MM.1S (cell line): ENCODE measurements around the gene FAM219A.

ENCODE experiments used
- DNase-seq: peaks from one replicate; pipeline ENCODE4 v3.0.0-alpha.2; 2015
- H2AFZ ChIP-seq: fragments of 300-600 bp; sonication (generic); 2 replicates; pipeline ENCODE4 v1.6.0; 2016; ENCODE audit warnings: antibody characterized with exemption, low read length
- H3F3A ChIP-seq: fragments of 300-600 bp; sonication (generic); 2 replicates; pipeline ENCODE4 v1.6.1; 2016; ENCODE audit warnings: mild to moderate bottlenecking, antibody characterized with exemption, low read length, moderate library complexity, mixed read lengths; ENCODE audit not compliant: insufficient read depth
- H3K27ac ChIP-seq: fragments of 300-600 bp; sonication (generic); 2 replicates; pipeline ENCODE4 v1.5.1; 2016; ENCODE audit warnings: mild to moderate bottlenecking, low read length
- H3K27me3 ChIP-seq: fragments of 300-600 bp; sonication (generic); replicated peaks from 2 replicates; pipeline ENCODE4 v1.6.0; 2016; ENCODE audit warnings: low read length; ENCODE audit not compliant: insufficient read depth
- H3K36me3 ChIP-seq: fragments of 300-600 bp; sonication (generic); replicated peaks from 2 replicates; pipeline ENCODE4 v1.6.1; 2016; ENCODE audit warnings: mild to moderate bottlenecking, low read length, mixed read lengths; ENCODE audit not compliant: insufficient read depth
- H3K4me1 ChIP-seq: fragments of 300-600 bp; sonication (generic); 2 replicates; pipeline ENCODE4 v1.6.1; 2016; ENCODE audit warnings: low read length, mixed read lengths
- H3K4me2 ChIP-seq: fragments of 300-600 bp; sonication (generic); 2 replicates; pipeline ENCODE4 v1.6.0; 2016; ENCODE audit warnings: low read depth, low read length
- H3K4me3 ChIP-seq: fragments of 300-600 bp; sonication (generic); 2 replicates; pipeline ENCODE4 v1.5.1; 2016; ENCODE audit warnings: low read length, mixed read lengths
- H3K79me2 ChIP-seq: fragments of 300-600 bp; sonication (generic); 2 replicates; pipeline ENCODE4 v1.6.1; 2016; ENCODE audit warnings: mixed run types, low read length, mixed read lengths
- H3K9ac ChIP-seq: fragments of 300-600 bp; sonication (generic); 2 replicates; pipeline ENCODE4 v1.6.1; 2016; ENCODE audit warnings: low read length, mixed read lengths
- H3K9me2 ChIP-seq: fragments of 300-600 bp; sonication (generic); replicated peaks from 2 replicates; pipeline ENCODE4 v1.6.1; 2016; ENCODE audit warnings: mild to moderate bottlenecking, low read length, mixed read lengths; ENCODE audit not compliant: insufficient read depth
- H3K9me3 ChIP-seq: fragments of 300-600 bp; sonication (generic); replicated peaks from 2 replicates; pipeline ENCODE4 v1.6.1; 2016; ENCODE audit warnings: mild to moderate bottlenecking, low read length, mixed read lengths; ENCODE audit not compliant: insufficient read depth
- H4K20me1 ChIP-seq: fragments of 300-600 bp; sonication (generic); 2 replicates; pipeline ENCODE4 v1.6.1; 2016; ENCODE audit warnings: mild to moderate bottlenecking, low read length, moderate library complexity, mixed read lengths; ENCODE audit not compliant: insufficient read depth
- EZH2 ChIP-seq: fragments of 300-600 bp; sonication (generic); optimal IDR thresholded peaks from 2 replicates; pipeline ENCODE3; 2017; ENCODE audit warnings: low read depth, mild to moderate bottlenecking, antibody characterized with exemption, low read length, mixed read lengths
- EZH2phosphoT487 ChIP-seq: fragments of 300-600 bp; sonication (generic); IDR thresholded peaks from 2 replicates; pipeline ENCODE4 v1.6.1; 2018; ENCODE audit warnings: antibody characterized with exemption, low read length
- TF ChIP-seq, protein P1 (sequence below): fragments of 300-600 bp; sonication (generic); IDR thresholded peaks from 2 replicates; pipeline ENCODE4 v1.5.1; 2016; ENCODE audit warnings: antibody characterized with exemption, low read length, mixed read lengths

Gene FAM219A

DNA sequence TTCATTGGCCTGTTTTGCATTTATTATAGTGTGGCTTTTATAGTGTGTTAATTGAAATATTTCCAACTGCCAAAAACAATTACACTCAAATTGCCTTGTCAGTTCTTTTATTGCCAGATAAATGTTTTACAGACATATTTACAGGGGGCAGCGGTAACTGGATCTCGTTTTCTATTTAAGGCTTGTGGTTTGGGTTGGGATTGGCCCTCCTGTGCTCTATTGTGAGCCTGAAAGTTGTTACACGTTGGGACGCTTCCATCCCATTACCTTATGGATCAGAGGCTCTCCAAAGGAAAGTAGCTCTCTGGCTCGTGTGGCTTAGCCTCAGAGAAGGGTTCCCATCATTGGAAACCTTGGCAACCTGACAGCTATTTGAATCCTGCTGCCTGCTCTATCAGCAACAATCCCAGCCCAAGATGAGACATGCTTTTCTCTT lies 21.1 kb upstream of the FAM219A start:
- DNase-seq, result no peak
- TF ChIP-seq, protein P1, sequence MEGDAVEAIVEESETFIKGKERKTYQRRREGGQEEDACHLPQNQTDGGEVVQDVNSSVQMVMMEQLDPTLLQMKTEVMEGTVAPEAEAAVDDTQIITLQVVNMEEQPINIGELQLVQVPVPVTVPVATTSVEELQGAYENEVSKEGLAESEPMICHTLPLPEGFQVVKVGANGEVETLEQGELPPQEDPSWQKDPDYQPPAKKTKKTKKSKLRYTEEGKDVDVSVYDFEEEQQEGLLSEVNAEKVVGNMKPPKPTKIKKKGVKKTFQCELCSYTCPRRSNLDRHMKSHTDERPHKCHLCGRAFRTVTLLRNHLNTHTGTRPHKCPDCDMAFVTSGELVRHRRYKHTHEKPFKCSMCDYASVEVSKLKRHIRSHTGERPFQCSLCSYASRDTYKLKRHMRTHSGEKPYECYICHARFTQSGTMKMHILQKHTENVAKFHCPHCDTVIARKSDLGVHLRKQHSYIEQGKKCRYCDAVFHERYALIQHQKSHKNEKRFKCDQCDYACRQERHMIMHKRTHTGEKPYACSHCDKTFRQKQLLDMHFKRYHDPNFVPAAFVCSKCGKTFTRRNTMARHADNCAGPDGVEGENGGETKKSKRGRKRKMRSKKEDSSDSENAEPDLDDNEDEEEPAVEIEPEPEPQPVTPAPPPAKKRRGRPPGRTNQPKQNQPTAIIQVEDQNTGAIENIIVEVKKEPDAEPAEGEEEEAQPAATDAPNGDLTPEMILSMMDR, result no peak
- Histone ChIP-seq H3K4me3 (no peak overlapping the region), H3K36me3 (no peaks in the 10 kb centered on the region), H4K20me1 (no peaks in the 10 kb centered on the region), H3K27ac (no peak overlapping the region), H3K27me3 (no peaks in the 10 kb centered on the region), H3K4me1 (peaks cover 9% of the 10 kb centered on the region), H3K9me3 (no peaks in the 10 kb centered on the region), H3F3A (no peaks in the 10 kb centered on the region), H3K79me2 (no peaks in the 10 kb centered on the region), H3K9ac (no peak overlapping the region), H3K4me2 (no peak overlapping the region), H3K9me2 (no peaks in the 10 kb centered on the region), H2AFZ (no peak overlapping the region)

DNA sequence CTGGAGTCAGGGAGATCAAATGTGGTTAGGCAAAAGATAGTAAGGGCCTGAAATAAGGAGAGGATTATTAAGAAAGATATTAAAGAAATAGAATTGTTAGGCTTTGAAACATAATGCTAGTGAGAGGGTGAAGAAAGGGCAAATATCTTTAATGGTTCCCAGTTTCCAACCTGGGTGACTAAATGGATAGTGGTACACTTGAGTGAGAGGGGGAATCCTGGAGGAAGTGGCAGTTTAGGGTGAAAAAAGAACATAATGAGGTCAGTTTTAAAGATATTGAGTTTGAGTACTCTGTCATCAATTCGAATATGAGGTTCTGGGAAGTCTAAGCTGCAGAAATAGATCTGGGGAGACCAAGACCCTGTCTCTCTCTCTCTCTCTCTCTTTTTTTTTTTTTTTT lies 19.2 kb upstream of the FAM219A start:
- no peak for DNase-seq
- Histone ChIP-seq H3K4me1 (peaks cover 9% of the 10 kb centered on the region), H3K4me3 (no peak overlapping the region), H3K9me3 (no peaks in the 10 kb centered on the region), H3K36me3 (no peaks in the 10 kb centered on the region), H4K20me1 (no peaks in the 10 kb centered on the region), H3K9ac (no peak overlapping the region), H3K27me3 (no peaks in the 10 kb centered on the region), H3K27ac (no peak overlapping the region), H3F3A (no peaks in the 10 kb centered on the region), H2AFZ (no peak overlapping the region), H3K9me2 (no peaks in the 10 kb centered on the region), H3K4me2 (no peak overlapping the region), H3K79me2 (no peaks in the 10 kb centered on the region)
- TF ChIP-seq EZH2, result no peak
- TF ChIP-seq EZH2phosphoT487, result no peak
- TF ChIP-seq, protein P1, result no peak

GRCh38 chr9:34475097-34475496 lies 16.7 kb upstream of the FAM219A start:
- peak overlapping the region; percentile 50; the same call in 1 of the 2 replicates for H2AFZ ChIP-seq
- no peaks in the 10 kb centered on the region for H3F3A ChIP-seq
- peak; percentile 23 for DNase-seq
- H3K4me3 ChIP-seq, result no peak overlapping the region
- no peak overlapping the region for H3K27ac ChIP-seq
- no peaks in the 10 kb centered on the region for H3K27me3 ChIP-seq
- TF ChIP-seq, protein P1, result no peak
- TF ChIP-seq EZH2phosphoT487 (no peak), EZH2 (no peak)
- peaks cover 9% of the 10 kb centered on the region for H3K4me1 ChIP-seq
- H3K9me3 ChIP-seq, result no peaks in the 10 kb centered on the region
- peak overlapping the region; percentile 41 for H3K4me2 ChIP-seq
- no peaks in the 10 kb centered on the region for H4K20me1 ChIP-seq
- no peaks in the 10 kb centered on the region for H3K36me3 ChIP-seq
- no peaks in the 10 kb centered on the region for H3K79me2 ChIP-seq
- H3K9me2 ChIP-seq, result no peaks in the 10 kb centered on the region
- H3K9ac ChIP-seq, result no peak overlapping the region
